Skin epidermis (tissue), 12 donors: ENCODE results near the gene LONRF2.
A peak's percentile ranks its signal among the peaks of the same experiment; 100 is the strongest.
"Not testable (repeated sequence)": the region's sequence is repeated elsewhere in the genome, so short reads cannot be mapped to it uniquely, and the experiment has no call there.

Experiments
- H3K27ac ChIP-seq, 21 experiments: fragments of 200-600 bp; sonication (generic) in 11 of 21; one replicate each; pipeline ENCODE4 v1.5.0; 2020; ENCODE audit warnings: mild to moderate bottlenecking in 3 of 21, inconsistent platforms in 2 of 21, moderate library complexity in 2 of 21
- H3K4me3 ChIP-seq, 7 experiments: fragments of 200-600 bp; sonication (generic) in 2 of 7; one replicate each; pipeline ENCODE4 v1.5.0; 2020; ENCODE audit warnings: inconsistent platforms in 2 of 7, mild to moderate bottlenecking in 2 of 7, moderate library complexity in 1 of 7

Gene LONRF2

GRCh38 chr2:100321866-100322820 is at the start of gene LONRF2:
Gene LONRF2, minus strand, starts transcription at chr2:100322501. Its CDS starts 408 bp downstream, at chr2:100322093.
- H3K27ac ChIP-seq: peak within 1 kb of the TSS in 6 of 21 experiments; percentile 10 to 75 (median 32)
- peak within 1 kb of the TSS; percentile 9 to 59 (median 31) for H3K4me3 ChIP-seq

DNA sequence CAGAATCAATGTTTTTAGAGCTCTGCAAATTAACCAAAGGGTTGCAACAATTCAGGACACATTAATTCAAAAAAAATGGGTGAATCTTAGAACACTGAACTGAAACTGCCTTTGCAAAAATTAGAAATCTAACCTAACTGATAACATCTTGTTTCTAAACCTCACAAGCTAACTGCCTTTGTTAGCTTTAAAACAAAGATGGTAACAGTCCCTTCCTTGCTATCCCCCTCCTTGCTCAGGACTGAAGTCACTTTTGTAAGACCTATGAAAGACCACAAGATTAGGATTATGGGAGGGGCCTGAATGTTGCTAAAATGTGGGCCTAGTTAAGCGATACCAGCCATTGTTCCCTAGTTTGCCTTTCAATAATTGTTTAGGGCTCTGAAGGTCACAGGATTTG is 44.9 kb upstream of the LONRF2 start:
- Histone ChIP-seq H3K27ac (no peak overlapping the region), H3K4me3 (no peak overlapping the region)

- H3K27ac ChIP-seq: no peak overlapping the region
- H3K4me3 ChIP-seq: no peak overlapping the region
Measured at GRCh38 chr2:100365434-100365833, 43.1 kb upstream of the LONRF2 start.

- H3K4me3 ChIP-seq, H3K27ac ChIP-seq: not testable (repeated sequence)
Measured at GRCh38 chr2:100362269-100362668, 40.0 kb upstream of the LONRF2 start.

GRCh38 chr2:100359576-100359975 is 37.3 kb upstream of the LONRF2 start:
- Histone ChIP-seq H3K4me3 (no peak overlapping the region), H3K27ac (no peak overlapping the region)

DNA sequence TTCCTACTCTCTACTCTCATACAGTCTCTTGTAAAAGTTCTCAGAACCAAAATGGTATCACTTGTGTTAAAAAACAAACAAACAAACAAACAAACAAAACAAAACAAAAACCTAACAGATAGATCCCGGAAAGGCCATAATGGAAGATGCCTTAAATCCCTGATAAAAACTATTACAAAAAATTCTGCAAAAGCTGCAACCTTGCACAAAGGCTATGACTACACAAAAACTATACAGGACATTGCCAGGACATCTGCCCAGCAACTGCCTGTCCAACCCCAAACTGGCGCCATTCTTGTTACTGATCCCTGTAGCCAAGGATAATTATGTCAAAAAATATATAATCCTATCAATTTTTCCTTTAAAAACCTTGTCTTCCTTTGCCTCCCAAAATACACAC is 36.3 kb upstream of the LONRF2 start:
- Histone ChIP-seq H3K27ac (no peak overlapping the region), H3K4me3 (no peak overlapping the region)

- no peak overlapping the region for H3K4me3 ChIP-seq
- H3K27ac ChIP-seq: no peak overlapping the region
Measured at GRCh38 chr2:100352521-100352920, 30.2 kb upstream of the LONRF2 start.

GRCh38 chr2:100350661-100351185 is 28.4 kb upstream of the LONRF2 start:
- H3K27ac ChIP-seq: no peak overlapping the region
- no peak overlapping the region for H3K4me3 ChIP-seq

DNA sequence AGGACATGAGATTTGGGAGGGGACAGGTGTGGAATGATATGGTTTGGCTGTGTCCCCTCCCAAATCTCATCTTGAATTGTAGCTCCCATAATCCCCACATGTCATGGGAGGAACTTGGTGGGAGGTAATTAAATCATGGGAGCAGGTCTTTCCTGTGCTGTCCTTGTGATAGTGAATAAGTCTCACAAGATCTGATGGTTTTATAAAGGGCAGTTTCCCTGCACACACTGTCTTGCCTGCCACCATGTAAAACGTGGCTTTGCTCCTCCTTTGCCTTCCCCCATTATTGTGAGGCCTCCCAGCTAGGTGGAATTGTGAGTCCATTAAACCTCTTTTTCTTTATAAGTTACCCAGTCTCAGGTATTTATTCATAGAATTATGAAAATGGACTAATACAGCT is 22.8 kb upstream of the LONRF2 start:
- H3K4me3 ChIP-seq, H3K27ac ChIP-seq: not testable (repeated sequence)

GRCh38 chr2:100344433-100344832 is 22.1 kb upstream of the LONRF2 start:
- H3K4me3 ChIP-seq: no peak overlapping the region
- no peak overlapping the region for H3K27ac ChIP-seq

DNA sequence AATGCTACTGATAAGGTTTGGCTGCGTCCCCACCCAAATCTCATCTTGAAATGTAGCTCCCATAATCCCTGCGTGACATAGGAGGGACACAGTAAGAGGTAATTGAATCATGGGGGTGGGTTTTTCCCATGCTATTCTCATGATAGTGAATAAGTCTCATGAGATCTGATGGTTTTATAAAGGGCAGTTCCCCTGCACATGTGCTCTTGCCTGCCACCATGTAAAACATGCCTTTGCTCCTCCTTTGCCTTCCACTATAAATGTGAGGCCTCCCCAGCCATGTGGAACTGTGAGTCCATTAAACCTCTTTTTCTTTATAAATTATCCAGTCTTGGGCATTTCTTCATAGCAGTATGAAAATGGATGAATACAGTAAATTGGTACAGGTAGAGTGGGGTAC is 20.2 kb upstream of the LONRF2 start:
- not testable (repeated sequence) for H3K4me3 ChIP-seq, H3K27ac ChIP-seq

- Histone ChIP-seq H3K27ac (no peak overlapping the region), H3K4me3 (no peak overlapping the region)
Measured at GRCh38 chr2:100339823-100340222, 17.5 kb upstream of the LONRF2 start.

DNA sequence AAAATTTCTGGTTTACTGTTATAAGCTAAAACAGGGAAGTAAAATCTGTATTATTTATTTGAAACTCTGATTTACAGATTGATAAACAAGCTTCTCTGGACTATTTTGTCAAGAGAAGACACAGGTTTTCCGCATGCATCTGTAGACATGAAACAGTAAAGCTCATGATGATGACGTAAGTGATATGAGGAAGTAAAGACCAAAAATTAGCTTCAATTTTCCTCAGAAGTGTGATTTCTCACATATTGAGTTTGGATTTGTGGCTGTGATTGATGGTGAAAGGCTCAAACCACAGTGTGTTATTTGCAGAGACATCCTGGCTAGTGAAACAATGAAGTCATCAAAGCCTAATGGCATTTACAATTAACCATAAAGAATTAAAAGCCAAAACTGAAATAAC is 12.6 kb upstream of the LONRF2 start:
- Histone ChIP-seq H3K4me3 (no peak overlapping the region), H3K27ac (no peak overlapping the region)

GRCh38 chr2:100327742-100328141 is 5.4 kb upstream of the LONRF2 start:
- H3K4me3 ChIP-seq: no peak overlapping the region
- no peak overlapping the region for H3K27ac ChIP-seq

GRCh38 chr2:100321179-100321865 is 979 bp downstream of the LONRF2 start:
- peak overlapping the region in 5 of 21 experiments; percentile 10 to 75 (median 34) for H3K27ac ChIP-seq
- H3K4me3 ChIP-seq: peak overlapping the region in 5 of 7 experiments; percentile 29 to 59 (median 41)

GRCh38 chr2:100320547-100321178 is 1.6 kb downstream of the LONRF2 start:
- H3K27ac ChIP-seq: peak overlapping the region in 1 of 21 experiments; percentile 34
- H3K4me3 ChIP-seq: peak overlapping the region in 3 of 7 experiments; percentile 29 to 59 (median 56)

GRCh38 chr2:100317634-100318033 is 4.7 kb downstream of the LONRF2 start:
- Histone ChIP-seq H3K27ac (no peak overlapping the region), H3K4me3 (no peak overlapping the region)

DNA sequence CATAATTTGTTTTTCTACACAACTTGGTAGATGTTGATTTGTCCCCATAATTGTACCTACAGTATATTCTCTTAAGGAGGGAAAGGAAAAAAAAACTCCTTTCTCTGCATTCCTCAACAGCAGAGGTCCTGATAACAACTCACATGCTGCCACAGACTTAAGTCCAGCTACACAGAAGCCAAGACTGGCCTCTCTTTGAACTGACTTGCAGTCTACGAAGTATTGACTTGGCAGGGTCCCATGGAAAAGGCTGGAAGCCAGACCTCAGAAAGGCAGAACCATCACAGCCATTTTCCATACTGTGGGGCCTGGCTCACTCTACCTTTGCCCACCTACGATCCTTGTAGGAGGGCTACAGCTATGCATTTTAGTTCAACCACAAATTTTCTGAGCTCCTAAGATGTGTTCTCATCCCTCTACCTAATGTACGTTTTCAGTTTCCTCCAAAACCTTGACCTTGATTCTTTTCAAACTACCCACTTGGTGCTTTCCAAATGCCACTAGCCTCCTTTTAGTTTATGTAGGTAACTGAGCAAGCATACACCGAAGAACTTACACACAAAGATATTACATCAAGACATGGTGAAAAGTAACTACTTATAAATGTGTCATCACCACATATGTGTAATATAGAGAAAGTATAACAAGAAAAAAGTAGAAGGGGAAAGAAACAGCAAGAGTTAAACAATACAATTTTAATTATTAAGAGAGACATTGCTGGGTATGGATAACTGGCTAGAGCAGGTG is 12.2 kb downstream of the LONRF2 start:
- no peak overlapping the region for H3K4me3 ChIP-seq
- no peak overlapping the region for H3K27ac ChIP-seq

DNA sequence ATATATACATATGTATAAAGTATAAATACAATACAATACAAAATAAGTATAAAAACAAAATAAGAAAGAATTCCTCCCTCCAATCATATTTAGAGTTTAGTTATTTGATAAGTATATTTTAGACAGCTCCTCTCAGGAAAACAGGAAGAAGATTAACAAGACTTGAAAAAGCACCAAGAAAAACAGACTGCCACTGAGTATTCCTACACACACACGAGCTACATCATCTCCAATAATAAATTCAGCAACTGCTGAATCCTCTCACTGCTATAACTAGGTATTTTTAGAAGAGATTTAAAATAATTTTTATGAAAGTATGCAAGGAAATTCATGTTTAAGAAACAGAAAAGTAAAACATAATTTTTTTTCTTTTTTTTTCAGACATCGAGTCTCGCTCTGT is 13.0 kb downstream of the LONRF2 start:
- H3K27ac ChIP-seq: no peak overlapping the region
- no peak overlapping the region for H3K4me3 ChIP-seq
